K562 (cell line): Measurements from ENCODE around the gene FOXB2. TPM values are rescaled to one million over a fixed set of nuclear protein-coding genes. Genes with fewer than 3 reads are reported as not detected.

Experiments
- ATAC-seq: fragments of 200-7000 bp; cut with Tn5 transposase; 3 replicates; pipeline ENCODE4 v1.9.1; 2020; ENCODE audit warnings: moderate library complexity
- BruUV-seq: library from RNA; stranded (reverse); fragments of 400-500 nt; replicated peaks from 2 replicates; lab custom pipeline; 2021; lab: Mats Ljungman, UMichigan
- CTCF ChIA-PET: fragments of 300-600 bp; formaldehyde crosslinking; extraction: SDS; loops from one replicate; lab custom pipeline; 2021; ENCODE audit warnings: low intra/inter-chr PET ratio; lab: Yijun Ruan, JAX
- POLR2A ChIA-PET: fragments of 300-600, 350-650 bp; sonication (Branson Sonifier 250); formaldehyde crosslinking; extraction: SDS; loops from one replicate; lab custom pipeline; 2021; ENCODE audit warnings: antibody characterized with exemption, inconsistent platforms; lab: Yijun Ruan, JAX
- DNase-seq, 4 experiments: peaks; one replicate each; pipeline versions ENCODE4 v3.0.0 to v3.0.0-alpha.2; 2011 to 2018; ENCODE audit warnings: low spot score in 3 of 4, mixed read lengths in 3 of 4; ENCODE audit errors: extremely low read depth in 1 of 4
- FAIRE-seq: peaks from 2 replicates; lab custom pipeline; 2011; peaks lifted over from hg19 to GRCh38; lab: Jason Lieb, UNC
- H2AFZ ChIP-seq: 2 replicates; pipeline ENCODE4 v1.6.0; 2011; ENCODE audit warnings: low read depth, low read length, control low read depth, inconsistent platforms
- H3K27ac ChIP-seq: fragments of 200-600 bp; 3 replicates; pipeline ENCODE4 v1.8.0; 2011; ENCODE audit warnings: low read depth, mild to moderate bottlenecking, control low read depth, inconsistent platforms, low read length, moderate library complexity, mixed read lengths; ENCODE audit errors: extremely low read depth
- H3K27me3 ChIP-seq, 2 experiments: fragments of 300-600 bp in 1 of 2; 2 replicates in 1 of 2; 3 replicates in 1 of 2; pipeline versions ENCODE4 v1.6.0 to v1.8.0; 2011; ENCODE audit warnings: inconsistent platforms in 2 of 2, low read length in 2 of 2, mild to moderate bottlenecking in 1 of 2, mixed read lengths in 1 of 2, moderate library complexity in 1 of 2; ENCODE audit not compliant: control insufficient read depth in 2 of 2, insufficient read depth in 2 of 2
- H3K36me3 ChIP-seq: fragments of 300-600 bp; 3 replicates; pipeline ENCODE4 v1.8.0; 2011; ENCODE audit warnings: mild to moderate bottlenecking, low read length, inconsistent platforms; ENCODE audit not compliant: control insufficient read depth, insufficient read depth
- H3K4me1 ChIP-seq, 2 experiments: fragments of 200-600 bp in 1 of 2; replicated peaks in 1 of 2; 2 replicates in 1 of 2; 3 replicates in 1 of 2; pipeline versions ENCODE4 v1.5.1 to v1.8.0; 2011; ENCODE audit warnings: inconsistent platforms in 2 of 2, low read length in 2 of 2, mild to moderate bottlenecking in 1 of 2, mixed read lengths in 1 of 2, moderate library complexity in 1 of 2; ENCODE audit not compliant: control insufficient read depth in 2 of 2, insufficient read depth in 2 of 2
- H3K4me2 ChIP-seq: 2 replicates; pipeline ENCODE4 v1.6.1; 2011; ENCODE audit warnings: low read length, control low read depth, inconsistent platforms, mixed read lengths; ENCODE audit not compliant: insufficient read depth
- H3K4me3 ChIP-seq: fragments of 200-600 bp; sonication (generic), shearing (Covaris generic); 2 replicates; pipeline ENCODE4 v1.5.1; 2016; ENCODE audit warnings: control low read depth, inconsistent platforms
- H3K79me2 ChIP-seq: fragments of 200-600 bp; 3 replicates; pipeline ENCODE4 v1.8.0; 2011; ENCODE audit warnings: low read length, inconsistent platforms; ENCODE audit not compliant: control insufficient read depth, insufficient read depth
- H3K9ac ChIP-seq, 2 experiments: 2 replicates each; pipeline versions ENCODE4 v1.6.0 to v1.6.1; 2011; ENCODE audit warnings: low read depth in 2 of 2, low read length in 2 of 2, control low read depth in 1 of 2, inconsistent platforms in 1 of 2, mild to moderate bottlenecking in 1 of 2, mixed read lengths in 1 of 2; ENCODE audit not compliant: insufficient read depth in 1 of 2
- H3K9me1 ChIP-seq: one replicate; pipeline ENCODE4 v1.6.0; 2011; ENCODE audit warnings: inconsistent platforms, mild to moderate bottlenecking, low read length, moderate library complexity; ENCODE audit not compliant: control insufficient read depth, insufficient read depth
- H3K9me3 ChIP-seq: replicated peaks from 2 replicates; pipeline ENCODE4 v1.5.1; 2011; ENCODE audit warnings: low read depth, low read length, inconsistent platforms; ENCODE audit not compliant: control insufficient read depth, insufficient read depth
- H4K20me1 ChIP-seq: replicated peaks from 2 replicates; pipeline ENCODE4 v1.6.1; 2011; ENCODE audit warnings: low read length, inconsistent platforms, mixed read lengths; ENCODE audit not compliant: control insufficient read depth, insufficient read depth
- CEBPB ChIP-seq: fragments of 450-650 bp; IDR thresholded peaks from 2 replicates; pipeline ENCODE4 v1.6.1; 2016; ENCODE audit warnings: missing genetic modification characterization, missing compliant biosample characterization
- GTF2E2 ChIP-seq: fragments of 200-800 bp; sonication (Bioruptor generic); IDR thresholded peaks from 2 replicates; pipeline ENCODE4 v1.6.1; 2016; ENCODE audit warnings: missing genetic modification characterization, missing compliant biosample characterization
- PHF20 ChIP-seq: fragments of 450-650 bp; IDR thresholded peaks from 2 replicates; pipeline ENCODE4 v1.6.1; 2018; ENCODE audit not compliant: partially characterized antibody
- RFX1 ChIP-seq: fragments of 450-650 bp; IDR thresholded peaks from 2 replicates; pipeline ENCODE4 v1.6.1; 2016; ENCODE audit warnings: mild to moderate bottlenecking, moderate library complexity
- WGBS: fragments of 100-300 bp; shearing (Covaris generic); methylation state at CpG from one replicate; pipeline ENCODE4 v1.1.6; 2016; ENCODE audit warnings: low coverage, mixed read lengths; ENCODE audit not compliant: insufficient coverage; ENCODE audit errors: missing lambda C conversion rate; 5-methylcytosine and 5-hydroxymethylcytosine counted together
- in situ Hi-C: fragments of 300-500 bp; cut with MboI; formaldehyde crosslinking; loops from 4 replicates; pipeline ENCODE4 v1.15.0; 2018; ENCODE audit warnings: inconsistent platforms, mixed read lengths
- intact Hi-C: fragments of 100-400 bp; cut with micrococcal nuclease; formaldehyde crosslinking; loops from 2 replicates; pipeline ENCODE4 v1.14.2; 2022
- polyA plus RNA-seq, 8 experiments: library from polyadenylated mRNA; depleted of rRNA in 4 of 8; stranded (reverse) in 5 of 8; unstranded in 3 of 8; fragments of >200 nt; fragmentation: Nextera tagmentation in 2 of 8; fragmentation: Illumina TruSeq in 1 of 8; extraction: Ambion mirVana in 2 of 8; extraction: Trizol in 1 of 8; gene quantifications; 2 replicates each; pipeline versions ENCODE4 v1.2.1 to v1.2.3, GENCODE V29; 2011 to 2014; ENCODE audit warnings: inconsistent platforms in 1 of 8, missing spikeins in 1 of 8
- total RNA-seq, 7 experiments: library from RNA; depleted of rRNA in 6 of 7; stranded (reverse); fragments of >200 nt in 6 of 7; fragmentation: Illumina TruSeq in 2 of 7; extraction: Trizol in 2 of 7; gene quantifications; 2 replicates each; pipeline versions ENCODE4 v1.2.1 to v1.2.3, GENCODE V29; 2011 to 2021; ENCODE audit warnings: low replicate concordance in 1 of 7
- TF ChIP-seq, protein P1 (sequence below): fragments of 450-650 bp; IDR thresholded peaks from 2 replicates; pipeline ENCODE4 v1.6.1; 2017; ENCODE audit warnings: antibody characterized with exemption

FOXB2 gene
- total and polyA plus RNA-seq, 9 of the 15 experiments (the other 6 are each of a cell fraction or from before 2014, with no cell fraction given), result not detected

DNA sequence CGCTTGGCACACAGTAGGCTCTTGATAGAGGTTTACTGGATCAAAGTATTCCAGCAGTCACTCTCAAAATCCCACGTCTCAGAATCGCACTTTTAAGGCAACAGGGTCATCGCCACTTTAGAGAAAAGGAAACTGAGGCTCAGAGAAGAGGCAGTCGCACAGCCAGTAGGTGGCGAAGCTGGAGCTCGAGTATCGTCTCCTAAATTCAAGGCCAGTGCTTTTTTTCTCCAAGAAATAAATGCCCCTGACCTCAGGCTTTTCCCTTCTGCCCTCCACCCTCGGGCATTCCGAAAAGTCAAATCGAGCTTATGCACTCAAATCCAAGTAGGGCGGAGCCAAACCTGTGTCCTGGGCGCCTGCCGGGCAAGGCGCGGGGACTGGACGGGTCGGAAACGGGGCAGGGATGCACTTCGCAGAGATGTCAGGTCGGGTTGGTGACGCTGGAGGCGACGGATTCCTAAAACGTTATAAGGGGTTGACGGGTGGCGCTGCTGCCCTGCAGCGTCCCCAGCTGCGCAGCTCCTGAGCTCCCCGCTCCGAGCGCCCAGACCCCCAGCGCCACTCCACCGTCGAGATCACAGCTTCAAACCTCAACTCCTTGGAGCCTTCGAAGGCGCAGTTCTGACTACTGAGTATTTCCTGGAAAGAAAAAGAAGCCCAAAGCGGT is 4.7 kb upstream of the FOXB2 start:
- BruUV-seq, result no TSS peak
- peaks cover 0 to 64% of the 10 kb centered on the region in 2 experiments; a peak in 2 of 5 replicates for H3K27me3 ChIP-seq
- no peak overlapping the region for H2AFZ ChIP-seq
- H3K4me2 ChIP-seq, result no peak overlapping the region
- TF ChIP-seq PHF20, result no peak
- TF ChIP-seq CEBPB, result no peak
- TF ChIP-seq GTF2E2 (tag), result no peak
- TF ChIP-seq RFX1, result no peak
- TF ChIP-seq, protein P1, sequence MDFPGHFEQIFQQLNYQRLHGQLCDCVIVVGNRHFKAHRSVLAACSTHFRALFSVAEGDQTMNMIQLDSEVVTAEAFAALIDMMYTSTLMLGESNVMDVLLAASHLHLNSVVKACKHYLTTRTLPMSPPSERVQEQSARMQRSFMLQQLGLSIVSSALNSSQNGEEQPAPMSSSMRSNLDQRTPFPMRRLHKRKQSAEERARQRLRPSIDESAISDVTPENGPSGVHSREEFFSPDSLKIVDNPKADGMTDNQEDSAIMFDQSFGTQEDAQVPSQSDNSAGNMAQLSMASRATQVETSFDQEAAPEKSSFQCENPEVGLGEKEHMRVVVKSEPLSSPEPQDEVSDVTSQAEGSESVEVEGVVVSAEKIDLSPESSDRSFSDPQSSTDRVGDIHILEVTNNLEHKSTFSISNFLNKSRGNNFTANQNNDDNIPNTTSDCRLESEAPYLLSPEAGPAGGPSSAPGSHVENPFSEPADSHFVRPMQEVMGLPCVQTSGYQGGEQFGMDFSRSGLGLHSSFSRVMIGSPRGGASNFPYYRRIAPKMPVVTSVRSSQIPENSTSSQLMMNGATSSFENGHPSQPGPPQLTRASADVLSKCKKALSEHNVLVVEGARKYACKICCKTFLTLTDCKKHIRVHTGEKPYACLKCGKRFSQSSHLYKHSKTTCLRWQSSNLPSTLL, result no peak
- 21% methylated on average over 25 of the region's 38 CpGs for WGBS
- intact Hi-C loops (no loop called here), in situ Hi-C loops (no loop called here)
- H3K9me3 ChIP-seq, result no peaks in the 10 kb centered on the region
- H3K9ac ChIP-seq, result no peak overlapping the region
- no peaks in the 10 kb centered on the region for H4K20me1 ChIP-seq
- ATAC-seq, result no peak
- peaks cover 0 to 5% of the 10 kb centered on the region in 2 experiments; a peak in 2 of 5 replicates for H3K4me1 ChIP-seq
- CTCF ChIA-PET, result no interaction called here
- POLR2A ChIA-PET, result no interaction called here
- no peak for FAIRE-seq
- no peak overlapping the region for H3K27ac ChIP-seq
- H3K4me3 ChIP-seq, result no peak overlapping the region
- no peak for DNase-seq
- H3K9me1 ChIP-seq, result no peaks in the 10 kb centered on the region
- no peaks in the 10 kb centered on the region for H3K79me2 ChIP-seq
- H3K36me3 ChIP-seq, result no peaks in the 10 kb centered on the region
